ENCODE results near the gene HRAS.
"Not testable (repeated sequence)": the region's sequence is repeated elsewhere in the genome, so short reads cannot be mapped to it uniquely, and the experiment has no call there.

Gene HRAS

DNA sequence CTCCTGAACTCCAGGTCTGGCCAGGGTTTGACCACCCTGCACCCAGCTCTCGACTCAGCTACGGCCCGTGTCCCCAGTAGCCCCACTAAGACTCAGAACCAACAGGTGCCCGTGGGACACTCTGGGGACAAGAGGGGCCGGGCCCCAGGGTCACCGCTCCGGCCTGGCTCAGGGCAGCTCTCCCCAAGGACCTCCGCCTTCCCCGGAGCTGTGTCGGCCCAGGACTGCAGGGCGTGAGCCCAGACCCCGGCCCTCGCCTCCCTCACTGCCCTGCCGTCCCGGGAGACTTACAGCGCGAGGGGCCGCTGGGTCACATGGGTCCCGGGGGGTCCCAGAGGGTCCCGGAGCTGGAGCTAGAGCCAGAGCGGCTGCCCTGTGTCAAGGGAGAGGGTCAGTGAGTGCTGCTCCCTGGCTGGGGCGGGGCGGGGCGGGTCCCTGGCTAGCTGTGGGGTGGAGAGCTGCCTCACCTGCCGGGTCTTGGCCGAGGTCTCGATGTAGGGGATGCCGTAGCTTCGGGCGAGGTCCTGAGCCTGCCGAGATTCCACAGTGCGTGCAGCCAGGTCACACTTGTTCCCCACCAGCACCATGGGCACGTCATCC lies 2.3 kb downstream of the HRAS start:
- no peak for DNase-seq (ENCODE audit: low read depth)

- no peak for DNase-seq (ENCODE audit: low read depth)
Measured at GRCh38 chr11:532527-532985, 2.8 kb downstream of the HRAS start.

DNA sequence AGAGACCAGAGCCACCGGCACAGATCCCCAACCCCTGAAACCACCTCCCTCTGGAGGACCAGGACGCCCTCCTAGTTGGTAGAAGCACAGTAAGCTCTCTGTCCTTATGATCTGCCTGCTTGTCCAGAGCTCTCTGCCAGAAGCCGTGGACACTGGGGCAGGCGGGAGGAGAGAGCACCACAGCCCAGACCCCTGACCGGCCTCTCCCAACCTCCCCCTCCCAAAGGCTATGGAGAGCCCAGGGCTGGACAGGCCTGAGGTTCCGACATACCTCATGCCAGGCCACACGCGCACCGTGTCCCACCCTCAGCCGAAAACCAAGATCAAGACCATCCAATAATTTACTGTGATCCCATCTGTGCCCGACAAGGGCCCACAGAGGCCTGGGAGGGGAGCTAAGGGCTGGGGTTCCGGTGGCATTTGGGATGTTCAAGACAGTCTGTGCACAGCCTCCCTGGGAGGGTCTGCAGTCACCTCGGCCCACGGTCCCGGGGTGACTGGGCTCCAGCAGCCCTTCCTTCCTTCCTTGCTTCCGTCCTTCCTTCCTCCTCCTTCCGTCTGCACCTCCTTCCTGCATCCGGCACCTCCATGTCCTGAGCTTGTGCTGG lies 3.4 kb downstream of the HRAS start:
- no peak for DNase-seq (ENCODE audit: low read depth)

DNA sequence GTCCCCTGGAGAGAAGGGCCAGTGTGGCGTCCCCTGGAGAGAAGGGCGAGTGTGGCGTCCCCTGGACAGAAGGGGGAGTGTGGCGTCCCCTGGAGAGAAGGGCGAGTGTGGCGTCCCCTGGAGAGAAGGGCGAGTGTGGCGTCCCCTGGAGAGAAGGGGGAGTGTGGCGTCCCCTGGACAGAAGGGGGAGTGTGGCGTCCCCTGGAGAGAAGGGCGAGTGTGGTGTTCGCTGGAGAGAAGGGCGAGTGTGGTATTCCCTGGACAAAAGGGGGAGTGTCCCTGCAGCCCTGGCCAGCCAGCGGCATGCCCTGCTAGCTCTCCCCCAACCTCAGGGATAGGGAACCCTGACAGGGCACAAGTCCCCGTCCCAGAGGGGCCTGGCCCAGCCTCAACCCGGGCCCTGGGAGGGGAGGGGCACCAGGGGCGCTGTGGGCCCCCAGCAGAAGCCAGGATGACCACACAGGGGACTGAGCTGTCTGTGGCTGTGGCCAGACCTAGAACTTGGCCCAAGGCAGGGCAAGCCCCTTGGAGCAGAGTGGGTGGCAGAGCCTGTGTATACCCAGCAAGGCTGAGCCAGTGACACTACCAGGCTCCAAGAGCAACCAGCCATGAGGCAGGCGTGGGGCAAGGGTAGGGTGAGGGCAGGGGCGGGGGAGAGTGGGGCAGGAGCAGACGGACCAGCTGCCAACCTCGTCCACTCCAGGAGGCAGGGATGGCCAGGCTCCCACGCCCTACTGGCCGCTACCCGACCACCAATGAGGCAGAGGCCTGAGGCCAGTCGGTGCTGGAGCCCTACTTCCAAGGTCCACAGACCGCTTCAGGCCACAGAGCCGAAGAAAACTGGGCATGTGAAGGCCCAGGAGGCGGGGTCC lies 4.2 kb downstream of the HRAS start:
- no peak for DNase-seq (ENCODE audit: low read depth)

GRCh38 chr11:529728-530411 lies 5.5 kb downstream of the HRAS start:
- DNase-seq (ENCODE audit: low read depth) = no peak

DNA sequence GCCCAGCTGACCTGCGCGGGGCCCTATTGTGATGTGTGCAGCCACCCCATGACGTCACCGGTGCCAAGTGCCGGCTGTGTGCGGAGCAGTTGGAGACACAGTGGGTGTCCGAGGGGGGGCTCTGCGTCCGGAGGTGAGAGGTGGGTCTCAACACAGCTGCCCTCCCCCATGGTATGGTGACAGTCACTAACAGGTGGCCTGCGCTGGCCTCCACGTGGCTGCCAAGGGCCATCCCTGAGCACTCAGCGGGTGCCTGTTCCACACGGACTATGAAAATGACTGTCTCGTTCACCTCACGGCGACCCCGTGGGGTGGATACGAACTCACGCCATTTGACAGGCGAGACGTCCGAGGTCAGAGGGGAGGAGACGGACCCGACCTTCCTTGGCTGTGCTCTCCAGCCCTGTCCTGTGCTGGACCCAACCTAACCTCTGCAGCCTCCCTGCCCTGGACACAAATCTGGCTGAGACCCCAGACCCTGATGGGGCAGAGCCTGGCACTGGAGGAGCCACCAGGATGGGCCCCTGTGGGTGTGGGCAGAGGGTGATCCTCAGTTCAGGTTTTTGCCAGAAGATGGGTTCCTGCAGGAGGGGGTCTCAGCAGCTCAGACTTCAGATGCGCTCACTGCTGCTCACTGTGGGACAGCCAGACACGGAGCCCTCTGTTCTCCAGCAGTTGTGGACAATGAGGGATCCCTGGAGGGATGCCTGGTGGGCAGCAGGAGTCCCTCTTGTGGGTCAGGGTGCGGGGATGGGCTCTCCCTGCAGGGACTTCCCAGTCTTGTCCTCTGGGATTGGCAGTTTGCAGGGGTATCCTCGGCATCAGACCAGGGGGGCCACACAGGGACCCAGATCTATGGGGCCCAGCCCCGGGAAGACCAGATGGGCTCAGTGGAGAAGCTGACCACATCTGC lies 6.3 kb downstream of the HRAS start:
- no peak for DNase-seq (ENCODE audit: low read depth)

DNA sequence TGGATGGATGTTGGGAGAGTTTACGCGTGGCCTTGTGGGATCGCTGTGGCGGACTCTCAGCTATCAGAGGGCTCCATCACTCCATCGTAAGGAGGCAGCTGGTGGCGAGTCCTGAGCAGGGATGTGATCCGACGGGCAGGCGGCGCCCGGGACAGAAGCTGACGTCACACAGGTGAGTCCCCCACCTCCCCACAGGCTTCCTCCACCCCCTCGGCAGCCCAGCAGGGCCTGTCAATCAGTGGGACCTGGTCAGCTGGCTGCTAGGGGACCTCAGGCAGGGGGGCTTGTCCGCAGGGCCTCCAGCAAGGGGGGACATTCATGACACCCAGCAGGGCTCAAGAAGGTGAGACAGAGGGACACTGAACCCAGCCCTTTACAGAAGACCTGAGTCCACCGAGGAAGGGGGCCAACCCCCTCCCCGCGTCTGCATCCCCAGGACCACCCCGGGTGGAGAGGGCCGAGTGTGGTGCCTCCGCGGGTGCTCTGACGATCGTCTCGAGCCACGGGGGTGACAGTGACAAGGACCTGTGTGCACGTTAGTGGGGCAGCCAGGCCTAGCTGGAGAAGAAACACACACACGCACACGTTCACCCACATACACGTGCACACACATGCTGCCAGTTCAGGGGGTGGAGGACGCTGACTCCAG lies 7.1 kb downstream of the HRAS start:
- no peak for DNase-seq (ENCODE audit: low read depth)

- no peak for DNase-seq (ENCODE audit: low read depth)
Measured at GRCh38 chr11:526192-526591, 9.2 kb downstream of the HRAS start.

DNA sequence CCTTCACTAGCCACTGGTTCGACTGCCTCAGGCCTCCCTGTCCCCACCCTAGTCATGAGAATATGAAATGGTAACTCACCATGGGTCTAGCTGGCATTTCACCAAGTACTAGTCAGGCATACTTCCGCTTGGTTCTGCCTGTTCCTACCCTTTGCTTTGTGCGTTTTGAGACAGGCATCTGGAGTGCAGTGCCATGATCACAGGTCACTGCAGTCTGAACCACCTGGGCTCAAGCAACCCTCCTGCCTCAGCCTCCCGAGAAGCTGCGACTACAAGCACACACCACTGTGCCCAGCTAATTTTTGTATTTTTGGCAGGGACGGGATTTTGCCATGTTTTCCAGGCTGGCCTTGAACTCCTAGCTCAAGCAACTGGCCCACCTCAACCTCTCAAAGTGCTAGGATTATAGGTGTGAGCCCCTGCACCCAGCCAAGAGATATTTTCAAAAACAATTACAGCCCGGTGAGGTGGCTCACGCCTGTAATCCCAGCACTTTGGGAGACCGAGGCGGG lies 14.1 kb downstream of the HRAS start:
- DNase-seq (ENCODE audit: low read depth) = no peak

DNA sequence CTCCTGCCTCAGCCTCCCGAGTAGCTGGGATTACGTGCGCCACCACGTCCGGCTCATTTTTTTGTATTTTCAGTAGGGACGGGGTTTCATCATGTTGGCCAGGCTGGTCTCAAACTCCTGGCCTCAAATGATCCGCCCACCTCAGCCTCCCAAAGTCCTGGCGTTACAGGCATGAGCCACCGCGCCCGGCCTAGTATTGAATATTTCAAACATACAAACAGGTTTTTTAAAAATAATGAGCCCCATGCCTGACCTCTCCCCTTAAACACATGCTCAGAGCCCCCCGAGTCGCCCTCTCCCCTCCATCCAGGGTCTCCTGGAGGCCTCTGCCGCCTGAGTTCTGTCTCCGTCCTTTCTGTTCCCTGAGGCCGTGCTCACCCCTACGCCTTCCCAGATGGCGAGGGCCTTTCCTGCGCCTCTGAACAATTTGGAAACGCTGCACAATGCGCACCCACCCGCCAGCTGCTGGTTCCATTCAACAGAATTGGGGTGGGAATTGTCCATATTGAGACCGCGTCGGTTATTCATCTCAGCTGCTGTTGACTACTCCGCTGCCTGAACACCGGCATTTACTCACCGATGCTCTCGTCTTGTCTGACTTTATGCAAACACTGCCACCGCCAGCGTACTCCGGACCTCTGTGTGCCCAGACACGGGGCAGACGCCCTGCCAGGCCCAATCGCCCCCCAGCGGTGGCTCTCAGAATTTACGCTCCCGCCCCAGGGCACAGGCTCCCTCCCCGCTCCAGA lies 14.8 kb downstream of the HRAS start:
- no peak for DNase-seq (ENCODE audit: low read depth)

DNA sequence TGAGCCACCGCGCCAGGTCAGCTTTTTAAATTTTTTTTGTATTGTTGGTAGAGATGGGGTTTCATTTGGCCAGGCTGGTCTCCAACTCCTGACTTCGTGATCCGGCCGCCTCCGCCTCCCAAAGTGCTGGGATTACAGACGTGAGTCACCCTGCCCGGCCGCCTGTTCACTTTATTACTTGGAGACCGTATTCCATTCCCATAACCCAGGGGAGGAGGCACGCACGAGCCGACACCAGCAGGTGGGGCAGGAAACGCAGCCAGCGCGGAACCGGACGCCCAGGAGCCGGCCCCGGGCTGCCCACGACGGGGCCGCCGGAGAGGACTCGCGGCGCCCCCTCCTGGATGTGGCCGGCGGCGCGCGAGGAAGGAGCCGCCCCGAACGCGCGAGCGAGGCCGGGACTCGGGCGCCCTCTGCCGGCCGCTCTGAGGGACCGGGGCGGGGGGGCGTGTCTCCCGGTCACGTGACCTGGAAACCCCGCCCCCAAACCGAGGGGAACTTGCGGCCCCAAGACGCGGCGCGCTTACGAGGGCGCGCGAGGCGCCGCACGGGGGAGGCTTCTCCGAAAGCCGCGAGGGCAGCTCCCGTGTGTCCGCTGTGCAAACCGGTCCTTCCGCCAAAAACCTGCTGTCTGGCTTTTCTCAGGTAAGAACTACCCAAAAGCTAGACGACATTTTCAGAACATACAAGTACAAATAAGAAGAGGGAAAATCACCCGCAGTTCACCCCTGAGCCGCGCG lies 16.7 kb downstream of the HRAS start:
- peak; percentile 78 for DNase-seq (ENCODE audit: low read depth)

GRCh38 chr11:516918-517685 lies 18.3 kb downstream of the HRAS start:
- DNase-seq (ENCODE audit: low read depth) = not testable (repeated sequence)

GRCh38 chr11:516400-516799 lies 19.0 kb downstream of the HRAS start:
- DNase-seq (ENCODE audit: low read depth) = no peak

DNA sequence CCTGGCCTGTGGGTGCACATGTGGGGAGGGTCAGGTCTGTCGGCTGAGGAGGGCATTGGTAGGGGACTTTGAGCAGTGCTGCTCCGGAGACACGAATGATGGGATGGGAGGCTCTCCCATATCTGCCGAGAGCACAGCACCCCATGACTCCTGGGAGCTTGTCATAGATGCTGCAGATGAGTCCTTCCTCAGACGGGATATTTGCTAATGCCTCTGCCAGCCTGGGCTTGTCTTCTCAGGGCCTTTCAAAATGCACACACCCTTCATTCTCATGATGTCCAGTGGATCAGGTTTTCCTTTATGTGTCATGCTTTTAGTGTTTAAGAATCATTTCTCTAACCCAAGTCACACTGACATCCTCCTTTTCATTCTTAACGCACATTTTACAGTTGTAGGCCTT lies 20.2 kb downstream of the HRAS start:
- no peak for DNase-seq (ENCODE audit: low read depth)

- DNase-seq (ENCODE audit: low read depth) = no peak
Measured at GRCh38 chr11:514606-515005, 20.8 kb downstream of the HRAS start.

- no peak for DNase-seq (ENCODE audit: low read depth)
Measured at GRCh38 chr11:512761-513595, 22.4 kb downstream of the HRAS start.

- no peak for DNase-seq (ENCODE audit: low read depth)
Measured at GRCh38 chr11:508956-509355, 26.4 kb downstream of the HRAS start.
